GM10266 (cell line): ENCODE results near the gene DCLRE1C.
A peak's percentile ranks its signal among the peaks of the same experiment; 100 is the strongest.

Experiments
- DNase-seq: peaks from one replicate; pipeline ENCODE4 v3.0.0; 2012; ENCODE audit errors: extremely low spot score
- TF ChIP-seq, protein P1 (sequence below): IDR thresholded peaks from 2 replicates; pipeline ENCODE4 v1.5.1; 2012; ENCODE audit warnings: mild to moderate bottlenecking, low read depth; ENCODE audit not compliant: control insufficient read depth, insufficient read depth; ENCODE audit errors: missing control alignments

DCLRE1C gene

DNA sequence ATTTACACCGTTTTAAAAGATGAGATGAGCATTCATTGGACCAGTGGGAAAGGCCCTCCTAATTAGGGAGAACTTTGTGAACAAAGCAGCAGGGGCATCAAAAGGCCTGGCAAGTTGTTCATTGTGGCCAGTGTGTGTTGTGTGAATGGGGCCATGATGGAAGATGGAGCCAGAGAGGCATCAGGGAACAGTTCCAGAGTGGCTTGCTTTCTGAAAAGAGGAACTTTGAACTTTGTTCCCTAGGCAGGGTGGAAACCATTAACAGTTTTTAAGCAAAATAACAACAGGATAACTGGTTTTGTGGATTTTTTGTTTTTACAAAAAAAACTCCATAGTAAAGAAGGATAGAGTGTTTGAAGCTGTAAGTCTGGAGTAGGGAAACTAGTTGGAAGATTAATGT lies 62.7 kb downstream of the DCLRE1C start:
- no peak for DNase-seq
- TF ChIP-seq, protein P1, sequence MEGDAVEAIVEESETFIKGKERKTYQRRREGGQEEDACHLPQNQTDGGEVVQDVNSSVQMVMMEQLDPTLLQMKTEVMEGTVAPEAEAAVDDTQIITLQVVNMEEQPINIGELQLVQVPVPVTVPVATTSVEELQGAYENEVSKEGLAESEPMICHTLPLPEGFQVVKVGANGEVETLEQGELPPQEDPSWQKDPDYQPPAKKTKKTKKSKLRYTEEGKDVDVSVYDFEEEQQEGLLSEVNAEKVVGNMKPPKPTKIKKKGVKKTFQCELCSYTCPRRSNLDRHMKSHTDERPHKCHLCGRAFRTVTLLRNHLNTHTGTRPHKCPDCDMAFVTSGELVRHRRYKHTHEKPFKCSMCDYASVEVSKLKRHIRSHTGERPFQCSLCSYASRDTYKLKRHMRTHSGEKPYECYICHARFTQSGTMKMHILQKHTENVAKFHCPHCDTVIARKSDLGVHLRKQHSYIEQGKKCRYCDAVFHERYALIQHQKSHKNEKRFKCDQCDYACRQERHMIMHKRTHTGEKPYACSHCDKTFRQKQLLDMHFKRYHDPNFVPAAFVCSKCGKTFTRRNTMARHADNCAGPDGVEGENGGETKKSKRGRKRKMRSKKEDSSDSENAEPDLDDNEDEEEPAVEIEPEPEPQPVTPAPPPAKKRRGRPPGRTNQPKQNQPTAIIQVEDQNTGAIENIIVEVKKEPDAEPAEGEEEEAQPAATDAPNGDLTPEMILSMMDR = no peak

DNA sequence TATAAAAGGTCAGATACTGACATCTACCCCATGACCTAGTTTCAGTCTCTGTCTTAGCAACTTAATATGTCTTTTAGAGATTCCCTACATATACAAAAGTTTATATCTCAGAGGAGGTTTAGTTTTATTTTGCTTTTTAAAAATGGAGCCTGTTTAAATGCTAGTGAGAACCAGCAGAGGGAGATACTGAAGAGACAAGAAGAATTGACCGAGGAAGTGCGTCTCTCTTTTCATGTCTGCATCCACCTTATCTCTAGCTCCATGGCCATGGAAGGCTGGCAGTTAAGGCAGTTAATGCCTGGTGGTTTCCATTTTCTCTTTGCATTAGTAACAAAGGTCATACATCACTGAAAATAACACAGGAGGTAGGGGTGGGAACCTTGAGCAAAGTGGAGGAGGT lies 64.6 kb downstream of the DCLRE1C start:
- TF ChIP-seq, protein P1 = peak; percentile 13
- DNase-seq = peak; percentile 27

DNA sequence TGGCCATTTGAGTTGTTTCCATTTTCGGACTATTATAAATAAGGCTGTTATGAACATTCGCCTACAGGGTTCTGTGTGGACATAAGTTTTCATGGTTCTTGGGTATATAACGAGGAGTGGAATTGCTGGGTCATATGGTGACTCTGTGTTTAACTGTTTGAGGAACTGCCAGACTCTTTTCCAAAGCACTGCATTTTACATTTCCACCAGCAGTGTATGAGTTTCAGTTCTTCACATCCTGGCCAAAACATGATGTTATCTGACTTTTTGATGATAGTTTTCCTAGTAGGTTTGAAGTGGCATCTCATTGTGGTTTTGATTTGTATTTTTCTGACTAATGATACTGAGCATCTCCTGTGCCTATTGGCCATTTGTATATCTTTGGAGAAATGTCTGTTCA lies 69.8 kb downstream of the DCLRE1C start:
- DNase-seq = no peak
- TF ChIP-seq, protein P1 = no peak

DNA sequence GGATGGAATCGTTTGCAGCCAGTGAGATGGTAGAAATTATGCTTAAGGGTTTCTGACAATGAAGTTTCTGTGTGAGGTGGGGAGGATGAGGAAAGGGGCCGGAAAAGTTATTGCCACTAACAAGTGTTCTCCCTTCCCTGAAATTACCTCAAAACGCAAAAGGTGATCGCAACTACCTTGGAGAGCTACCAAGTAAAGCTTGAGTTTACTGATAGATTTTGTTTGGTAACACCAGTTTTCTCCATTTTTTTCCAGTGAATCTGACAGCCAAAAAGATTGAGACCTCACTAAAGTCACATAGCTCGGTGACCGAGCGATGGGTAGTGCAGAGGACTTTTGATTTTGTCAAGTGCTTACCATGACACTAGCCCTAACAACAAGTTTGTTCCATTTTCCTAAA lies 73.7 kb downstream of the DCLRE1C start:
- TF ChIP-seq, protein P1 = no peak
- DNase-seq = no peak

DNA sequence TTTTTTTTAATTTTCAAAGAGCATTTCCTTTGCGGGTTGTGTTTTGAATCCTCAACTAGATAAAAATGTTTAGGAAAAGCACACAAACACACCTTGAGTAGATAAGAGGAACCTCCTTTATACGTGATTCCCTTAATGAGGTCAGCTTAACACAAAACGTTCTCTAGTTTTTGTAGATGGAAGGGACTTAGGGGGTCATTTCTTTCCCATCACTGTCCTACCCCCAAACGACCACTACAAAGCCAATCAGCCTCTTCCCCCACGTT lies 74.0 kb downstream of the DCLRE1C start:
- TF ChIP-seq, protein P1 = no peak
- DNase-seq = peak; percentile 10

DNA sequence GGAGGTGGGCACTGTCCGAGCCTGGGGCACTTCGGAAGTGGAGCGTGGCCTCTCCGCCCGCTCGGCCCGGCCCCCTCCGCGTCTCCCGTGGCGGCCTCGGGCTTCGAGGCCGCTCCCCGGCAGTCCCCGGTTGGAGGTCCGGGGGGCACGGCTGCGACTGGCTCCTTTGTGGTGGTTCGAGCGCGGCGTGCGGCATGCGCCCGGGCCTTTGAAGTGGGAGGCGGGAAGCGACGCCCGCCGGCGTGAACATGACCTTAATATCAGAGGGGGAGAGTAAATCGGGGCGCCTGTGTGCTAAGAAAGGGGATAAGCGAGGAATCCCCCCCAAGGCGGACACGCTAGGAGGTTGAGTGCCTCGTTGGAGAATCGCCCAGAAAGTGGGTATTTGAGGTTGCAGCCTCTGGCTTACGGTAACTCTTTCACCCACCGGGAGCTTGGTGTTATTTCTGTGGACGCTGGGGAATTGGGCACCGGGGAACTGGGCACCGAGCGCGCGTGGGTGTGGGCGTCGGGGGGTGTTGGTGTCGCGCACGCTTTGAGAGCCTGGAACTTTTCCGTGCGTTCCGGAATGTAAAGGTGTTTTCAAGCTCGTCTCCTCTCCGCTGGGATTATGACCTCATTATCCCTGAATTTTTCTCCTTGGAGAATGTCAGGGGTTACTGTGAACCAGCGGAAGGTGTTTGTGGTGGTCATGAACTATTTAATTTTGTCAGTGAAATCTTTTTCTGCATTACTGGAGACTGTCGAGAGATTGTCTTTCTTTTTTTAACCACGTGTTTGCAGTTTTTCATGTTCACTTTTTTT lies 74.6 kb downstream of the DCLRE1C start:
- peak; percentile 28 for DNase-seq
- TF ChIP-seq, protein P1 = no peak

DNA sequence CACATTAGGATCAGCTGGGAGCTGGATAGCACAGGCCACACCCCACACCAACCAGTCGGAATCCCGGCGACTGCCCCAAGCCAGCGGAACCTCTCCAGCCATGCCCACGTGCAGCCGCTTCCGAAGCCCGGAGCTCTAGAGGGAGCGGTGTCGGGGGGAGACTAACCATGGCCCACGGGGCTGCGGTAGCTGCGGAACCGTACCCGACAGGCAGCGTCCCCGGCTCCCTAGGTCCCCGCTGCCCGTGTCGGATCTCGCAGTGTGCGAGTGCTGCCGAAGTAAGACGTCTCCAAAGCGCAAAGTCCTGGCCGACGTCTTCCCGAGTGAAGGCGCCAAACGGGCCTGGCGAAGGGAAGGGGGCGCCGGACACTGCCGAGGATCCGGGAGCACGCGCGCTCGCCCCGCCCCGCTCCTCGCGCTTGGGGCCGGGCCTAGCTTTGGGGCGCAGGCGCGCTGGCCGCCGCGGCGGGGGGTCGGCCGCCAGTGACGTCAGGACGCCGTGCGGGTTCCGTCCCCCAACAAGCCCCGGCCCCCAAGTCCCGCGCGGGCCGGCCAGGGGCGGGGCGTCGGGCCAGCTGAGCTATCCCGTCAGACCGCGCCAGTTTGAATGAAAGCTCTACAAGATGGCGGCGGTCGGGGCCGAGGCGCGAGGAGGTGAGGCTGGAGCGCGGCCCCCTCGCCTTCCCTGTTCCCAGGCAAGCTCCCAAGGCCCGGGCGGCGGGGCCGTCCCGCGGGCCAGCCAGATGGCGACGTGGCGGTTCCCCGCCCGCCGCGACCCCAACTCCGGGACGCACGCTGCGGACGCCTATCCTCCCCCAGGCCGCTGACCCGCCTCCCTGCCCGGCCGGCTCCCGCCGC lies 75.4 kb downstream of the DCLRE1C start, which contains the start of gene SUV39H2:
TSS of gene SUV39H2 (plus strand) at position 601 of the 858 bp plus-strand sequence. CDS start at position 624, 23 bp downstream.
- TF ChIP-seq, protein P1 = peak; percentile 31
- DNase-seq = peak; percentile 100
